DOHH2 (cell line): ENCODE data around the gene SLC23A3.

Source experiments
- EZH2phosphoT487 ChIP-seq: fragments of 200-600 bp; sonication (generic); IDR thresholded peaks from 2 replicates; pipeline ENCODE4 v1.6.1; 2017; ENCODE audit warnings: borderline replicate concordance, mild to moderate bottlenecking, antibody characterized with exemption, low read length, moderate library complexity, mixed read lengths
- TF ChIP-seq, protein P1 (sequence below): fragments of 200-600 bp; sonication (generic); IDR thresholded peaks from one replicate; pipeline ENCODE4 v1.5.1; 2014; ENCODE audit warnings: antibody characterized with exemption, mild to moderate bottlenecking, low read depth, low read length; ENCODE audit not compliant: poor library complexity, severe bottlenecking

DNA sequence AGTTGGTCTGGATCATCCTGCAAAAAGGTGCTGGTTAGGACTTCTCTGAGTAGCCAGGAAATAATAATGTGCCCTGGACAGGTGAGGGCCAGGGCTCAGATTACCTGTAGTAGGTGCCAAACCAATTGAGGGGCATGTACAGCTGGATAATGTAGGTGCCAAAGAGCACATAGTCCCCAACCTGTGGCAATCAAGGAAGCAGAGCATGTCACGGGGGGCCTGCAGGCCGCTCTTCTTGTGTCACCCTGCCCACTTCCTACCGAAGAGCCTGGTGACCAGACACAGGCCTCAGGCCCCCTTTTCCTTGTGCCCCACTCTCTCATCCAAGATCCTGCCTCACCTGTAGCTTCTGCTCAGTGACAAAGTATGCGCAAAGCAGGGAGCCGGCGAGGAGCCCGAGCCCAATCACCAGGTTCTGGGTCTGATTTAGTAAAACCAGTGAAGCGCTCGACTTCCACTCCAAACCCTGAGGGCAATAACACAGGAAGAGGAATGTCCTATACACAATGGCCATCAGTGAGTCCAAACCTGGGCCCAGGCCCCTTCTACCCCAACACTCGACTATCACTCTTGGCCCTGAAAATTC, 43.8 kb upstream of the SLC23A3 start:
- TF ChIP-seq, protein P1, sequence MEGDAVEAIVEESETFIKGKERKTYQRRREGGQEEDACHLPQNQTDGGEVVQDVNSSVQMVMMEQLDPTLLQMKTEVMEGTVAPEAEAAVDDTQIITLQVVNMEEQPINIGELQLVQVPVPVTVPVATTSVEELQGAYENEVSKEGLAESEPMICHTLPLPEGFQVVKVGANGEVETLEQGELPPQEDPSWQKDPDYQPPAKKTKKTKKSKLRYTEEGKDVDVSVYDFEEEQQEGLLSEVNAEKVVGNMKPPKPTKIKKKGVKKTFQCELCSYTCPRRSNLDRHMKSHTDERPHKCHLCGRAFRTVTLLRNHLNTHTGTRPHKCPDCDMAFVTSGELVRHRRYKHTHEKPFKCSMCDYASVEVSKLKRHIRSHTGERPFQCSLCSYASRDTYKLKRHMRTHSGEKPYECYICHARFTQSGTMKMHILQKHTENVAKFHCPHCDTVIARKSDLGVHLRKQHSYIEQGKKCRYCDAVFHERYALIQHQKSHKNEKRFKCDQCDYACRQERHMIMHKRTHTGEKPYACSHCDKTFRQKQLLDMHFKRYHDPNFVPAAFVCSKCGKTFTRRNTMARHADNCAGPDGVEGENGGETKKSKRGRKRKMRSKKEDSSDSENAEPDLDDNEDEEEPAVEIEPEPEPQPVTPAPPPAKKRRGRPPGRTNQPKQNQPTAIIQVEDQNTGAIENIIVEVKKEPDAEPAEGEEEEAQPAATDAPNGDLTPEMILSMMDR = no peak
- no peak for TF ChIP-seq EZH2phosphoT487
